Measurements from ENCODE around the gene RIMS1.

DNA sequence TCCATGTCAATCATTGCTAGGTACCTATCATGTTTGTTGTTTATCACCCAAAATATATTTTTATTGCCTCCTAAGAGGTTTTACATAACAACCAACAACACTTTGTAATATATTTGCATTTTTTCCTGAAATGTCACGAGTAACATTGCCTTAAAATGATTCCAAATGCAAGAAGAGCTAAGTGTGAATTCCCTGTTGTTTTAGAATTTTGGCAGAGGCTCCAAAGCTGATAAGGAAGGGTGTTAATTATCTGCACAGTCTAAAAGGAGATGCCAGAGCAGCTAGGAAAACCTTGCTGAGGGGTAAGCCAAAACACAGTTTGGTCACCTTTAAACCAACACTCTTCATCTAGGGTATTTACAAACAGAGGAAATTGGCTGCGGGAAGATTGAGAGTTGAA, 533.6 kb downstream of the RIMS1 start:
- TF ChIP-seq, protein P1, sequence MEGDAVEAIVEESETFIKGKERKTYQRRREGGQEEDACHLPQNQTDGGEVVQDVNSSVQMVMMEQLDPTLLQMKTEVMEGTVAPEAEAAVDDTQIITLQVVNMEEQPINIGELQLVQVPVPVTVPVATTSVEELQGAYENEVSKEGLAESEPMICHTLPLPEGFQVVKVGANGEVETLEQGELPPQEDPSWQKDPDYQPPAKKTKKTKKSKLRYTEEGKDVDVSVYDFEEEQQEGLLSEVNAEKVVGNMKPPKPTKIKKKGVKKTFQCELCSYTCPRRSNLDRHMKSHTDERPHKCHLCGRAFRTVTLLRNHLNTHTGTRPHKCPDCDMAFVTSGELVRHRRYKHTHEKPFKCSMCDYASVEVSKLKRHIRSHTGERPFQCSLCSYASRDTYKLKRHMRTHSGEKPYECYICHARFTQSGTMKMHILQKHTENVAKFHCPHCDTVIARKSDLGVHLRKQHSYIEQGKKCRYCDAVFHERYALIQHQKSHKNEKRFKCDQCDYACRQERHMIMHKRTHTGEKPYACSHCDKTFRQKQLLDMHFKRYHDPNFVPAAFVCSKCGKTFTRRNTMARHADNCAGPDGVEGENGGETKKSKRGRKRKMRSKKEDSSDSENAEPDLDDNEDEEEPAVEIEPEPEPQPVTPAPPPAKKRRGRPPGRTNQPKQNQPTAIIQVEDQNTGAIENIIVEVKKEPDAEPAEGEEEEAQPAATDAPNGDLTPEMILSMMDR (IDR thresholded peaks at IDR 0.05; ENCODE audit: low read length) = no peak
- no peak for TF ChIP-seq EZH2 (optimal IDR thresholded peaks at IDR 0.05; ENCODE audit: low read depth, low read length)
